GM13976 (cell line): ENCODE results near the gene ADAMTS2.
"Not testable (repeated sequence)": the region's sequence is repeated elsewhere in the genome, so short reads cannot be mapped to it uniquely, and the experiment has no call there.

ENCODE experiments used
- DNase-seq: peaks from one replicate; pipeline ENCODE4 v3.0.0; 2012; ENCODE audit warnings: low spot score
- CTCF ChIP-seq: IDR thresholded peaks from 2 replicates; pipeline ENCODE4 v1.5.1; 2012; ENCODE audit warnings: borderline replicate concordance, mild to moderate bottlenecking; ENCODE audit not compliant: insufficient read depth; ENCODE audit errors: extremely low read depth, missing control alignments, control extremely low read depth
- in situ Hi-C: fragments of 300-500 bp; cut with MboI; formaldehyde crosslinking; loops from one replicate; pipeline ENCODE4 v1.12.0; 2022; ENCODE audit warnings: low sequenced_read_pairs, mixed read lengths, inconsistent platforms; ENCODE audit not compliant: unreplicated experiment

The ADAMTS2 gene

GRCh38 chr5:179284751-179285631 lies 60.3 kb downstream of the ADAMTS2 start:
- in situ Hi-C loops, result no loop called here
- TF ChIP-seq CTCF, result no peak
- no peak for DNase-seq

- in situ Hi-C loops, DNase-seq: not testable (repeated sequence)
These were observed 61.4 kb downstream of the ADAMTS2 start for GRCh38 chr5:179283908-179284307.

- in situ Hi-C loops, result no loop called here
- TF ChIP-seq CTCF, result no peak
- no peak for DNase-seq
These were observed 63.6 kb downstream of the ADAMTS2 start for GRCh38 chr5:179281694-179282093.

GRCh38 chr5:179280095-179280490 lies 65.2 kb downstream of the ADAMTS2 start:
- in situ Hi-C loops, result no loop called here
- DNase-seq, result no peak
- TF ChIP-seq CTCF, result no peak

GRCh38 chr5:179279347-179280094 lies 65.7 kb downstream of the ADAMTS2 start:
- in situ Hi-C loops, result no loop called here
- TF ChIP-seq CTCF, result no peak
- DNase-seq, result no peak

- TF ChIP-seq CTCF, result no peak
- no peak for DNase-seq
These were observed 66.7 kb downstream of the ADAMTS2 start for GRCh38 chr5:179278546-179278945.

GRCh38 chr5:179278119-179278518 lies 67.1 kb downstream of the ADAMTS2 start:
- no peak for DNase-seq
- in situ Hi-C loops, result no loop called here
- TF ChIP-seq CTCF, result no peak

More at GRCh38 chr5:179278546-179278945, 66.7 kb downstream of the ADAMTS2 start:
- in situ Hi-C loops, result no loop called here
